Measurements from ENCODE around the gene ANXA11.

DNA sequence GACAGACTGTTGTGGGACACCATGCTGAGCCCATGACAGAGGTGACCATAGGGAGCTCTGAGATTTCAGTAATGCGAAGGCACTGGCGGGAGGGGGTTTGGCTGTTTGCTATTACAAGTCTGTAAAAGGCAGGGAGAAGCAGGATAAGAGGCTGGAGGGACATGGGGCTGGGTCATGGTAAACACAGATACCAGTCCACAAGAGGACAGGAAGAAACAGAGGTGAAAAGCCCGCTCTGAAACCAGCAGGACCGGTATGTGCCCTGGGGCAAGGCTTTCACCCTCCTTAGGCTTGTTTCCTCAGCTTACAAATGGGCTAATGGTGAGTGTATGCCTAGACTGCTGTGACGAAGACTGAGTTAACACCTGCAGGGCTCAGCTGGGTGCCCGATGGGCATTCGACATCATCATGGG lies 34.1 kb downstream of the ANXA11 start:
- TF ChIP-seq EZH2 (IDR thresholded peaks at IDR 0.05) (no peak), POLR2AphosphoS5 (IDR thresholded peaks at IDR 0.05; ENCODE audit: borderline replicate concordance, low read depth, low read length) (no peak)

Measured in SK-N-MC (cell line).